ENCODE results near the gene RASD2. TPM values are rescaled to one million over a fixed set of nuclear protein-coding genes. Genes with fewer than 3 reads are reported as not detected.

The RASD2 gene
- total and polyA plus RNA-seq, 4 donors: 0.14 to 1.1 (median 0.44) TPM

GRCh38 chr22:35538801-35539321, 1.8 kb upstream of the RASD2 start:
- WGBS, 2 donors: 76 to 84% methylated on average over 5 of the region's 5 CpGs
- no peak for DNase-seq
- Histone ChIP-seq H3K4me3 (no peak overlapping the region), H3K36me3 (ENCODE audit: control insufficient read depth in 4 of 4, insufficient read depth in 4 of 4, low read length in 4 of 4) (no peaks in the 10 kb centered on the region), H3K9me3 (ENCODE audit: control insufficient read depth in 4 of 4, insufficient read depth in 3 of 4, low read length in 3 of 4) (peaks cover 0 to 2% (median 0%) of the 10 kb centered on the region in 4 donors), H3K27ac (ENCODE audit: low read depth in 1 of 2, low read length in 1 of 2) (no peak overlapping the region), H3K9ac (ENCODE audit: insufficient read depth in 1 of 2, low read length in 2 of 2) (no peak overlapping the region), H3K4me1 (ENCODE audit: control insufficient read depth in 5 of 5, insufficient read depth in 5 of 5, low read length in 5 of 5) (peaks cover 0 to 28% (median 9%) of the 10 kb centered on the region in 5 donors), H3K27me3 (ENCODE audit: control insufficient read depth in 3 of 3, insufficient read depth in 3 of 3, low read length in 2 of 3) (peaks cover 0 to 22% (median 15%) of the 10 kb centered on the region in 3 donors)
- no peak for ATAC-seq (ENCODE audit: insufficient read depth, low FRiP score)
- no peak for TF ChIP-seq CTCF (IDR thresholded peaks at IDR 0.05; ENCODE audit: control extremely low read depth, extremely low read depth)

GRCh38 chr22:35539487-35539886, 1.1 kb upstream of the RASD2 start:
- H3K9ac ChIP-seq (ENCODE audit: insufficient read depth in 1 of 2, low read length in 2 of 2): no peak overlapping the region
- H3K4me3 ChIP-seq: no peak overlapping the region
- WGBS, 2 donors: 18 to 28% methylated on average over 3 of the region's 3 CpGs
- H3K9me3 ChIP-seq (ENCODE audit: control insufficient read depth in 4 of 4, insufficient read depth in 3 of 4, low read length in 3 of 4): no peaks in the 10 kb centered on the region
- peaks cover 0 to 28% (median 9%) of the 10 kb centered on the region in 5 donors for H3K4me1 ChIP-seq (ENCODE audit: control insufficient read depth in 5 of 5, insufficient read depth in 5 of 5, low read length in 5 of 5)
- ATAC-seq (ENCODE audit: insufficient read depth, low FRiP score): no peak
- no peak for TF ChIP-seq CTCF (IDR thresholded peaks at IDR 0.05; ENCODE audit: control extremely low read depth, extremely low read depth)
- no peaks in the 10 kb centered on the region for H3K36me3 ChIP-seq (ENCODE audit: control insufficient read depth in 4 of 4, insufficient read depth in 4 of 4, low read length in 4 of 4)
- H3K27ac ChIP-seq (ENCODE audit: low read depth in 1 of 2, low read length in 1 of 2): no peak overlapping the region
- peaks cover 0 to 24% (median 15%) of the 10 kb centered on the region in 3 donors for H3K27me3 ChIP-seq (ENCODE audit: control insufficient read depth in 3 of 3, insufficient read depth in 3 of 3, low read length in 2 of 3)
- no peak for DNase-seq

- H3K27me3 ChIP-seq (ENCODE audit: control insufficient read depth in 3 of 3, insufficient read depth in 3 of 3, low read length in 2 of 3): peaks cover 0 to 24% (median 15%) of the 10 kb centered on the region in 3 donors
- H3K4me1 ChIP-seq (ENCODE audit: control insufficient read depth in 5 of 5, insufficient read depth in 5 of 5, low read length in 5 of 5): peaks cover 0 to 28% (median 9%) of the 10 kb centered on the region in 5 donors
- H3K27ac ChIP-seq (ENCODE audit: low read depth in 1 of 2, low read length in 1 of 2): no peak overlapping the region
- no peak overlapping the region for H3K9ac ChIP-seq (ENCODE audit: insufficient read depth in 1 of 2, low read length in 2 of 2)
- DNase-seq: peak in 1 of 3 donors; percentile 39
- peak; percentile 80 for ATAC-seq (ENCODE audit: insufficient read depth, low FRiP score)
- 2 to 3% methylated on average over 39 to 89 of the region's 89 CpGs for WGBS, 2 donors
- peak overlapping the region; percentile 25 for H3K4me3 ChIP-seq
- H3K9me3 ChIP-seq (ENCODE audit: control insufficient read depth in 4 of 4, insufficient read depth in 3 of 4, low read length in 3 of 4): no peaks in the 10 kb centered on the region
- H3K36me3 ChIP-seq (ENCODE audit: control insufficient read depth in 4 of 4, insufficient read depth in 4 of 4, low read length in 4 of 4): no peaks in the 10 kb centered on the region
- no peak for TF ChIP-seq CTCF (IDR thresholded peaks at IDR 0.05; ENCODE audit: control extremely low read depth, extremely low read depth)
Observed at GRCh38 chr22:35539910-35540594, 579 bp upstream of the RASD2 start.
